Osteoblast (primary cell): ENCODE data around the gene DNASE1L2. TPM values are rescaled to one million over a fixed set of nuclear protein-coding genes. Genes with fewer than 3 reads are reported as not detected.
"Not testable (repeated sequence)": the region's sequence is repeated elsewhere in the genome, so short reads cannot be mapped to it uniquely, and the experiment has no call there.

Source experiments
- DNase-seq: peaks from one replicate; pipeline ENCODE4 v3.0.0; 2011; ENCODE audit warnings: low spot score, mixed read lengths; ENCODE audit not compliant: insufficient read length; ENCODE audit errors: missing footprints
- H2AFZ ChIP-seq: 2 replicates; pipeline ENCODE4 v1.6.0; 2011; ENCODE audit warnings: mild to moderate bottlenecking, low read length
- H3K27ac ChIP-seq: 2 replicates; pipeline ENCODE4 v1.5.1; 2011; ENCODE audit warnings: mild to moderate bottlenecking, low read depth, low read length, moderate library complexity
- H3K27me3 ChIP-seq: 2 replicates; pipeline ENCODE4 v1.6.0; 2012; ENCODE audit warnings: mild to moderate bottlenecking, control low read depth, inconsistent platforms, low read length, moderate library complexity; ENCODE audit not compliant: insufficient read depth
- H3K36me3 ChIP-seq: 2 replicates; pipeline ENCODE4 v1.5.1; 2011; ENCODE audit warnings: mild to moderate bottlenecking, low read length, control low read depth, moderate library complexity; ENCODE audit not compliant: insufficient read depth
- H3K4me1 ChIP-seq: 2 replicates; pipeline ENCODE4 v1.5.1; 2011; ENCODE audit warnings: mild to moderate bottlenecking, low read length, control low read depth, moderate library complexity; ENCODE audit not compliant: insufficient read depth
- H3K4me2 ChIP-seq: 2 replicates; pipeline ENCODE4 v1.6.0; 2011; ENCODE audit warnings: mild to moderate bottlenecking, low read length; ENCODE audit not compliant: insufficient read depth
- H3K4me3 ChIP-seq: fragments of 200-600 bp; sonication (generic); 3 replicates; pipeline ENCODE4 v1.5.1; 2012; ENCODE audit warnings: mild to moderate bottlenecking, low read length, inconsistent platforms; ENCODE audit not compliant: insufficient read depth
- H3K79me2 ChIP-seq: 2 replicates; pipeline ENCODE4 v1.6.0; 2012; ENCODE audit warnings: mild to moderate bottlenecking, low read length, control low read depth, inconsistent platforms; ENCODE audit not compliant: insufficient read depth
- H3K9me3 ChIP-seq: 2 replicates; pipeline ENCODE4 v1.5.1; 2011; ENCODE audit warnings: low read depth, low read length, control low read depth
- H4K20me1 ChIP-seq: 2 replicates; pipeline ENCODE4 v1.6.0; 2012; ENCODE audit warnings: mild to moderate bottlenecking, low read length, control low read depth; ENCODE audit not compliant: insufficient read depth
- CTCF ChIP-seq: IDR thresholded peaks from 2 replicates; pipeline ENCODE4 v1.5.1; 2011; ENCODE audit warnings: mild to moderate bottlenecking, low read depth, low read length, moderate library complexity; ENCODE audit errors: extremely low read depth
- total RNA-seq: library from RNA; depleted of rRNA; stranded (reverse); fragments of >200 nt; gene quantifications from 2 replicates; pipeline ENCODE4 v1.2.3, GENCODE V29; 2012

The DNASE1L2 gene
- total RNA-seq, 1 donor, result 0.72 TPM

- no peak for TF ChIP-seq CTCF
- Histone ChIP-seq H3K27me3 (peaks cover 13% of the 10 kb centered on the region), H3K27ac (no peak overlapping the region), H3K4me2 (no peak overlapping the region), H3K79me2 (no peaks in the 10 kb centered on the region), H3K4me1 (peaks cover 6% of the 10 kb centered on the region), H3K36me3 (peaks cover 30% of the 10 kb centered on the region), H4K20me1 (peaks cover 21% of the 10 kb centered on the region), H3K4me3 (no peak overlapping the region), H2AFZ (no peak overlapping the region), H3K9me3 (no peaks in the 10 kb centered on the region)
- DNase-seq, result peak; percentile 95
These were observed 2.8 kb downstream of the DNASE1L2 start for GRCh38 chr16:2238838-2239675.

DNA sequence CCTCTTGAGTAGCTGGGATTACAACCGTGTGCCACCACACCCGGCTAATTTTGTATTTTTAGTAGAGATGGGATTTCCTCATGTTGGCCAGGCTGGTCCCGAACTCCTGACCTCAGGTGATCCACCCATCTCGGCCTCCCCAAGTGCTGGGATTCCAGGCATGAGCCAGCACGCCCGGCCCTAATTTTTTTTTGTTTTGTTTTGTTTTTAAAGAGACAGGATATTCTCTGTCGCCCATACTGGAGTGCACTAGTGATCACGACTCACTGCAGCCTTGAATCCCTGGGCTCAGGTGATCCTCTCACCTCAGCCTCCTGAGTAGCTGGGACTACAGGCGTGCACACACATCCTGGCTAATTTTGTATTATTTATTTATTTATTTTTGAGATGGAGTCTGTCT is 4.1 kb downstream of the DNASE1L2 start:
- not testable (repeated sequence) for H3K27ac ChIP-seq, H2AFZ ChIP-seq, H3K4me1 ChIP-seq, DNase-seq, H3K79me2 ChIP-seq, H3K9me3 ChIP-seq, H3K4me2 ChIP-seq, H3K4me3 ChIP-seq
- Histone ChIP-seq H4K20me1 (peaks cover 19% of the 10 kb centered on the region), H3K36me3 (peaks cover 28% of the 10 kb centered on the region), H3K27me3 (peaks cover 13% of the 10 kb centered on the region)

DNA sequence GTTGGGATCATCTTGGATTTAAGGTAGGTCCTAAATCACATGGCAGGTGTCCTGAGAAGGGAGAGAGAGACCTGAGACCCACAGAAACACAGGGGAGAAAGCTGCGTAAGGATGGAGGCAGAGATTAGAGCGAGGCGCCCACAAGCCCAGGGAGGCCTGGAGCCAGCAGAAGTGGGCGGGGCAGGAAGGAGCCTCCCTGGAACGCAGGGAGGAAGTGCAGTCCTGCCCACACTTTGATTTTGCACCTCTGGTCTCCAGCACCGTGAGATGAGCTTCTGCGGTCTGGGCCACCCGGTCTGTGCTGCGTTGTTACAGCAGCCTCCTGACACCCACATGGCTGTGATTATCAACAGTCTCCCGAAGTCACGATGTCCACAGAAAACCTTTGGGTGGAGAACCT is 6.4 kb downstream of the DNASE1L2 start:
- H3K4me3 ChIP-seq, result no peak overlapping the region
- H2AFZ ChIP-seq, result no peak overlapping the region
- H3K27ac ChIP-seq, result no peak overlapping the region
- peaks cover 37% of the 10 kb centered on the region for H3K36me3 ChIP-seq
- H3K79me2 ChIP-seq, result no peaks in the 10 kb centered on the region
- H3K9me3 ChIP-seq, result no peaks in the 10 kb centered on the region
- no peaks in the 10 kb centered on the region for H3K4me1 ChIP-seq
- TF ChIP-seq CTCF, result no peak
- H3K27me3 ChIP-seq, result no peaks in the 10 kb centered on the region
- no peak overlapping the region for H3K4me2 ChIP-seq
- peaks cover 8% of the 10 kb centered on the region for H4K20me1 ChIP-seq
- peak; percentile 86 for DNase-seq

DNA sequence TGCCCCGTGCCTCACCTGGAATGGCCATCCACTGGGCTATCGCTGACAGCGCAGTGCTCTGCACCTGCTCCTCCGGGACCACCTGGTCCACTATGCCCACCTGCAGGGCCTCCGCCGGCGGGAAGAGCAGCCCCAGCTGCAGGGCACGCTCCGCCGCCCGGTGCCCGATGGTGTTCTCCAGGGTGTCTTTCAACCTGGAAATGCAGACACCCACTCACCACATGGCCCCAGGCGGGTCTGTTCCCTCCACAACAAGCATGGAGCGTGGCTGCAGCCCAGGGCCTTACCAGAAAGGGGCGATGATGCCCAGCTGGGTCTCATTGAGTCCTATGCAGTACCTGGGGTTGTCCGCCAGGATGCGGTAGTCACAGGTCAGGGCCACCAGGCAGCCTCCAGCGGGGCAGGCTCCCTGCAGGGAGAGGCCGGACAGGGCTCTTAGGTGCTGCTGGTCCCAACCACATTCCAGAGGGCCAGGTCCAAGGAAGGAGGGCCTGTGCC is 6.8 kb downstream of the DNASE1L2 start:
- Histone ChIP-seq H3K4me1 (no peaks in the 10 kb centered on the region), H4K20me1 (peaks cover 8% of the 10 kb centered on the region), H3K4me2 (no peak overlapping the region), H2AFZ (no peak overlapping the region), H3K27me3 (no peaks in the 10 kb centered on the region), H3K9me3 (no peaks in the 10 kb centered on the region), H3K36me3 (peaks cover 37% of the 10 kb centered on the region), H3K79me2 (no peaks in the 10 kb centered on the region), H3K27ac (no peak overlapping the region), H3K4me3 (no peak overlapping the region)
- TF ChIP-seq CTCF, result no peak
- peak; percentile 71 for DNase-seq
